Measurements from ENCODE around the gene KIRREL3.

KIRREL3 gene

GRCh38 chr11:126949066-126949891 is 51.3 kb downstream of the KIRREL3 start:
- no peak for DNase-seq

- DNase-seq: no peak
Observed at GRCh38 chr11:126948563-126948962, 52.0 kb downstream of the KIRREL3 start.

GRCh38 chr11:126945319-126945718 is 55.3 kb downstream of the KIRREL3 start:
- DNase-seq: peak; percentile 30

- DNase-seq: no peak
Observed at GRCh38 chr11:126943316-126943715, 57.3 kb downstream of the KIRREL3 start.

GRCh38 chr11:126942146-126942545 is 58.4 kb downstream of the KIRREL3 start:
- DNase-seq: no peak

- no peak for DNase-seq
Observed at GRCh38 chr11:126939552-126939951, 61.0 kb downstream of the KIRREL3 start.

- DNase-seq: no peak
Observed at GRCh38 chr11:126938718-126939117, 61.9 kb downstream of the KIRREL3 start.

- no peak for DNase-seq
Observed at GRCh38 chr11:126930091-126930841, 70.3 kb downstream of the KIRREL3 start.

GRCh38 chr11:126929179-126930061 is 71.2 kb downstream of the KIRREL3 start:
- no peak for DNase-seq

GRCh38 chr11:126927623-126928022 is 72.9 kb downstream of the KIRREL3 start:
- no peak for DNase-seq

- DNase-seq: no peak
Observed at GRCh38 chr11:126926376-126926791, 74.2 kb downstream of the KIRREL3 start.

GRCh38 chr11:126925321-126926093 is 75.1 kb downstream of the KIRREL3 start:
- no peak for DNase-seq

- no peak for DNase-seq
Observed at GRCh38 chr11:126924376-126925040, 76.1 kb downstream of the KIRREL3 start.

GRCh38 chr11:126920833-126921232 is 79.7 kb downstream of the KIRREL3 start:
- DNase-seq: no peak

GRCh38 chr11:126919147-126919823 is 81.3 kb downstream of the KIRREL3 start:
- DNase-seq: no peak

- DNase-seq: no peak
Observed at GRCh38 chr11:126918556-126918955, 82.0 kb downstream of the KIRREL3 start.

- no peak for DNase-seq
Observed at GRCh38 chr11:126917531-126918204, 82.9 kb downstream of the KIRREL3 start.

- DNase-seq: no peak
Observed at GRCh38 chr11:126915430-126915829, 85.1 kb downstream of the KIRREL3 start.

GRCh38 chr11:126914941-126915340 is 85.6 kb downstream of the KIRREL3 start:
- DNase-seq: no peak

GRCh38 chr11:126914166-126914565 is 86.4 kb downstream of the KIRREL3 start:
- no peak for DNase-seq

- no peak for DNase-seq
Observed at GRCh38 chr11:126904520-126904919, 96.0 kb downstream of the KIRREL3 start.
